Measurements from ENCODE around the gene DESI1. TPM values are rescaled to one million over a fixed set of nuclear protein-coding genes. Genes with fewer than 3 reads are reported as not detected.

The DESI1 gene
- total RNA-seq, 1 experiment from 2014 or later, result 40.8 TPM

- TF ChIP-seq REST (IDR thresholded peaks at IDR 0.05; ENCODE audit: low read depth), result no peak
- no peak for TF ChIP-seq ELF1 (IDR thresholded peaks at IDR 0.05; ENCODE audit: borderline replicate concordance, low read depth)
- no peak for TF ChIP-seq EGR1 (IDR thresholded peaks at IDR 0.05; ENCODE audit: low read depth)
- no peak for TF ChIP-seq EZH2phosphoT487 (IDR thresholded peaks at IDR 0.05; ENCODE audit: borderline replicate concordance)
- TF ChIP-seq, protein P1, sequence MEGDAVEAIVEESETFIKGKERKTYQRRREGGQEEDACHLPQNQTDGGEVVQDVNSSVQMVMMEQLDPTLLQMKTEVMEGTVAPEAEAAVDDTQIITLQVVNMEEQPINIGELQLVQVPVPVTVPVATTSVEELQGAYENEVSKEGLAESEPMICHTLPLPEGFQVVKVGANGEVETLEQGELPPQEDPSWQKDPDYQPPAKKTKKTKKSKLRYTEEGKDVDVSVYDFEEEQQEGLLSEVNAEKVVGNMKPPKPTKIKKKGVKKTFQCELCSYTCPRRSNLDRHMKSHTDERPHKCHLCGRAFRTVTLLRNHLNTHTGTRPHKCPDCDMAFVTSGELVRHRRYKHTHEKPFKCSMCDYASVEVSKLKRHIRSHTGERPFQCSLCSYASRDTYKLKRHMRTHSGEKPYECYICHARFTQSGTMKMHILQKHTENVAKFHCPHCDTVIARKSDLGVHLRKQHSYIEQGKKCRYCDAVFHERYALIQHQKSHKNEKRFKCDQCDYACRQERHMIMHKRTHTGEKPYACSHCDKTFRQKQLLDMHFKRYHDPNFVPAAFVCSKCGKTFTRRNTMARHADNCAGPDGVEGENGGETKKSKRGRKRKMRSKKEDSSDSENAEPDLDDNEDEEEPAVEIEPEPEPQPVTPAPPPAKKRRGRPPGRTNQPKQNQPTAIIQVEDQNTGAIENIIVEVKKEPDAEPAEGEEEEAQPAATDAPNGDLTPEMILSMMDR (IDR thresholded peaks at IDR 0.05 in 2 of 3, conservative IDR thresholded peaks at IDR 0.05 in 1 of 3; ENCODE audit: borderline replicate concordance in 1 of 3, insufficient read depth in 1 of 3, low read depth in 2 of 3, low read length in 2 of 3), result no peak
- no peak for TF ChIP-seq JUND (IDR thresholded peaks at IDR 0.05)
- no peak for TF ChIP-seq ZNF274 (IDR thresholded peaks at IDR 0.05; ENCODE audit: low read depth, low read length)
Observed at GRCh38 chr22:41621099-41621910, 462 bp upstream of the DESI1 start, which contains the start of gene XRCC6 (continued).

All from HCT116 (cell line).